ENCODE results near the gene LRRIQ4.

The LRRIQ4 gene

DNA sequence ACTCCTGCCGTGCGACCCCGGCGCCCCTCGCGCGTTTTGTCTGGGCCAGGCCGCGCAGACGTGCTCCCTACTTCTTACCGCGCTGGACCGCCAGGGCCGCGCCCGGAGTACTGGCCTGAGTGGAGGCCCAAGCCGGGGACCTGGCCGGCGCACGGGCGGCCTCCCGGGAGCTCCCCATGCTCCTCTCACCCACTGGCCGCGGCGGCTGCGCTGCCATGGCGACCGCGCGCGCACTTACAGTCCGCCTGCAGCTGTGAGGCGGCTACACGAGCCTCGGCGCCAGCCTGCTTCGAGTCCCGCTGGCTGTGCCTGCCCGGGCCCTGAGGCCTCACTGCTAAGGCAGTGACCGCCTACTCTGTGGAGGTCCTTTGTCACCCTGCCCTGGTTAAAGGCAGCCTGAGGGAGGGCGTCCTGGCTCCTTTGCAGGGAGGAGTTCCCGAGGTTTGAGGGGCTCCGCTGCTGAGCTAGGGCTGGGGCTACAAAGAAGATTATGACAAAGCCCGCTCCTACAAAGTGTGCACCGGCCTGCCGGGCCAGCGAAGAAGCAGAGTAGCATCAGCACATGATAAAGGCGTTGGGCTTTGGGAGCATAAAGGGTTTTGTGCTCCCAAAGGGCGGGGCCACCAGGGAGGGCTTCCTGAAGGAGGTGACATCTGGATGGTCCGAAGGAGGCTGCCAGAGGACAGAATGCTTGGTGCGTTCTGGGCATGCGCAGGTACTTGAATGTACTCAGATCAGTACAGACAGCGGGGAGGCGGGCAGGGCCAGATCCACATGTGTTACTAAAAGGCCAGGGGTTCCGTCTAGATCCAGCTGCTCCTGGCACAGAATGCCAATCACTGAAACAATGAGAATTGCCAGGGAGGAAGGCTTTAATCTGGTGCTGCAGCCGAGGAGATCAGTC is at the start of gene LRRIQ4, which contains the start of gene LRRC34:
TSS of gene LRRIQ4 (plus strand) at position 539 of the 904 bp plus-strand sequence. CDS start 9,052 bp downstream, outside the sequence.
TSS of gene LRRC34 (minus strand) at position 573 of the 904 bp plus-strand sequence. CDS start at position 217, 356 bp downstream.
- peak within 1 kb of the TSS; percentile 72 for H3K4me2 ChIP-seq (ENCODE audit: low read length)
- peak within 1 kb of the TSS; percentile 77 for H3K27ac ChIP-seq
- no peaks in the 10 kb centered on the region for H3K27me3 ChIP-seq (ENCODE audit: control insufficient read depth, insufficient read depth, low read length)
- H3K36me3 ChIP-seq (ENCODE audit: control insufficient read depth, insufficient read depth, low read length): no peaks in the 10 kb centered on the region
- TF ChIP-seq, protein P1, sequence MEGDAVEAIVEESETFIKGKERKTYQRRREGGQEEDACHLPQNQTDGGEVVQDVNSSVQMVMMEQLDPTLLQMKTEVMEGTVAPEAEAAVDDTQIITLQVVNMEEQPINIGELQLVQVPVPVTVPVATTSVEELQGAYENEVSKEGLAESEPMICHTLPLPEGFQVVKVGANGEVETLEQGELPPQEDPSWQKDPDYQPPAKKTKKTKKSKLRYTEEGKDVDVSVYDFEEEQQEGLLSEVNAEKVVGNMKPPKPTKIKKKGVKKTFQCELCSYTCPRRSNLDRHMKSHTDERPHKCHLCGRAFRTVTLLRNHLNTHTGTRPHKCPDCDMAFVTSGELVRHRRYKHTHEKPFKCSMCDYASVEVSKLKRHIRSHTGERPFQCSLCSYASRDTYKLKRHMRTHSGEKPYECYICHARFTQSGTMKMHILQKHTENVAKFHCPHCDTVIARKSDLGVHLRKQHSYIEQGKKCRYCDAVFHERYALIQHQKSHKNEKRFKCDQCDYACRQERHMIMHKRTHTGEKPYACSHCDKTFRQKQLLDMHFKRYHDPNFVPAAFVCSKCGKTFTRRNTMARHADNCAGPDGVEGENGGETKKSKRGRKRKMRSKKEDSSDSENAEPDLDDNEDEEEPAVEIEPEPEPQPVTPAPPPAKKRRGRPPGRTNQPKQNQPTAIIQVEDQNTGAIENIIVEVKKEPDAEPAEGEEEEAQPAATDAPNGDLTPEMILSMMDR (IDR thresholded peaks at IDR 0.05): no peak
- peak within 1 kb of the TSS; percentile 67 for H3K9ac ChIP-seq
- no peaks in the 10 kb centered on the region for H3K9me3 ChIP-seq (ENCODE audit: control insufficient read depth, low read length)
- peak within 1 kb of the TSS; percentile 41 for H3K4me3 ChIP-seq (ENCODE audit: low read depth, low read length)
- H3K79me2 ChIP-seq: no peaks in the 10 kb centered on the region
- no peaks in the 10 kb centered on the region for H3K4me1 ChIP-seq
- H2AFZ ChIP-seq: peak within 1 kb of the TSS; percentile 98

DNA sequence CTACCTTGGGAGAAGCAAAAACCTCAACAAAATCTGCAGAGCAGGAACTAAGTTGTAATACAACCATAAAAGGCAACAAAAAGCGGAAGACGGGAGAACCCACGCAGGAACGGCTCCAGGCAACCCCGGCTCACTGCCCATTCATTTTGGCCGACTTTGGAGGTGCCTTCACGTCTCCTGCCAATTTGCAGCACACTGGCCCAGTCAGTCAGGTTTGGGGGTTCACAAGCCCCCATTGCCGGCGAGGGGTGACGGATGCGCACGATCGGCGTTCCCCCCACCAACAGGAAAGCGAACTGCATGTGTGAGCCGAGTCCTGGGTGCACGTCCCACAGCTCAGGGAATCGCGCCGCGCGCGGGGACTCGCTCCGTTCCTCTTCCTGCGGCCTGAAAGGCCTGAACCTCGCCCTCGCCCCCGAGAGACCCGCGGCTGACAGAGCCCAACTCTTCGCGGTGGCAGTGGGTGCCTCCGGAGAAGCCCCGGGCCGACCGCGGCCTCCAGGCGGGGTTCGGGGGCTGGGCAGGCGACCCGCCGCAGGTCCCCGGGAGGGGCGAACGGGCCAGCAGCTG is 48.3 kb upstream of the LRRIQ4 start:
- Histone ChIP-seq H3K79me2 (no peaks in the 10 kb centered on the region), H3K4me2 (ENCODE audit: low read length) (peak overlapping the region; percentile 18), H3K4me3 (ENCODE audit: low read depth, low read length) (peak overlapping the region; percentile 55), H3K4me1 (no peaks in the 10 kb centered on the region), H3K27me3 (ENCODE audit: control insufficient read depth, insufficient read depth, low read length) (no peaks in the 10 kb centered on the region), H3K9ac (no peak overlapping the region), H3K36me3 (ENCODE audit: control insufficient read depth, insufficient read depth, low read length) (no peaks in the 10 kb centered on the region), H2AFZ (peak overlapping the region; percentile 71), H3K9me3 (ENCODE audit: control insufficient read depth, low read length) (no peaks in the 10 kb centered on the region), H3K27ac (peak overlapping the region; percentile 80)
- TF ChIP-seq, protein P1 (IDR thresholded peaks at IDR 0.05): no peak

DNA sequence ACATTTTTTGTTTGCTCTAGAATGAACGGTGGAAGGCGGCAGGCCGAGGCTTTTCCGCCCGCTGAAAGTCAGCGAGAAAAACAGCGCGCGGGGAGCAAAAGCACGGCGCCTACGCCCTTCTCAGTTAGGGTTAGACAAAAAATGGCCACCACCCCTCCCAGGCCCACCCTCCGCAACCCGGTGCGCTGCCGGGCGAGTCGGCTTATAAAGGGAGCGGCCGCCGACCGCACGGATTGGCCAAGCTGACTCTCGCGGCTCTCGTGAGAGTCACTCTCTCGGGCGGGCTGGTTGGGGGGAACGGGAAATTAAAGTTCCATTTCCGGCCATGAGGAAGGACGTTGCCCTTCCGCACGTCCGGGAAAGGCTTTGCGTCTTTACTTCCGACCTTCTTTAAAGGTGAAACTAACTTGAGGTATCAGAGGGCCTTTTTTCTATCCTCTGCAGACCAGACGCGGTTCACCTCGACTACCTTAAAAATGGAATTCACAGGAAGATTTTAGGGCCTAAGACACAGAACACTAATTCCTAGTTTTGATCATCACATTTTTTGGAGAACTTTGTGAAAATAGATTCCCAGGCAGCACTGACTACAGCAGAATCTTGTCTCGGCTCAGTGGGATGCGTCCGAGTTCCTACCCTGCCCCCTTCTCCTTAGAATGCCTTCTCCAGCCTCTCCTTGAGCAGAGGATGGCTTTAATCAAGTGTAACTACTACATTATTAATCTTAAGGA is 47.6 kb upstream of the LRRIQ4 start, which contains the start of gene TERC:
TSS of gene TERC (minus strand) at position 179 of the 731 bp plus-strand sequence.
- peak within 1 kb of the TSS; percentile 55 for H3K4me3 ChIP-seq (ENCODE audit: low read depth, low read length)
- no peaks in the 10 kb centered on the region for H3K79me2 ChIP-seq
- peak within 1 kb of the TSS; percentile 18 for H3K4me2 ChIP-seq (ENCODE audit: low read length)
- H3K9me3 ChIP-seq (ENCODE audit: control insufficient read depth, low read length): no peaks in the 10 kb centered on the region
- TF ChIP-seq, protein P1 (IDR thresholded peaks at IDR 0.05): no peak
- no peaks in the 10 kb centered on the region for H3K36me3 ChIP-seq (ENCODE audit: control insufficient read depth, insufficient read depth, low read length)
- peak within 1 kb of the TSS; percentile 71 for H2AFZ ChIP-seq
- no peaks in the 10 kb centered on the region for H3K4me1 ChIP-seq
- no peak within 1 kb of the TSS for H3K9ac ChIP-seq
- no peaks in the 10 kb centered on the region for H3K27me3 ChIP-seq (ENCODE audit: control insufficient read depth, insufficient read depth, low read length)
- H3K27ac ChIP-seq: peak within 1 kb of the TSS; percentile 80

DNA sequence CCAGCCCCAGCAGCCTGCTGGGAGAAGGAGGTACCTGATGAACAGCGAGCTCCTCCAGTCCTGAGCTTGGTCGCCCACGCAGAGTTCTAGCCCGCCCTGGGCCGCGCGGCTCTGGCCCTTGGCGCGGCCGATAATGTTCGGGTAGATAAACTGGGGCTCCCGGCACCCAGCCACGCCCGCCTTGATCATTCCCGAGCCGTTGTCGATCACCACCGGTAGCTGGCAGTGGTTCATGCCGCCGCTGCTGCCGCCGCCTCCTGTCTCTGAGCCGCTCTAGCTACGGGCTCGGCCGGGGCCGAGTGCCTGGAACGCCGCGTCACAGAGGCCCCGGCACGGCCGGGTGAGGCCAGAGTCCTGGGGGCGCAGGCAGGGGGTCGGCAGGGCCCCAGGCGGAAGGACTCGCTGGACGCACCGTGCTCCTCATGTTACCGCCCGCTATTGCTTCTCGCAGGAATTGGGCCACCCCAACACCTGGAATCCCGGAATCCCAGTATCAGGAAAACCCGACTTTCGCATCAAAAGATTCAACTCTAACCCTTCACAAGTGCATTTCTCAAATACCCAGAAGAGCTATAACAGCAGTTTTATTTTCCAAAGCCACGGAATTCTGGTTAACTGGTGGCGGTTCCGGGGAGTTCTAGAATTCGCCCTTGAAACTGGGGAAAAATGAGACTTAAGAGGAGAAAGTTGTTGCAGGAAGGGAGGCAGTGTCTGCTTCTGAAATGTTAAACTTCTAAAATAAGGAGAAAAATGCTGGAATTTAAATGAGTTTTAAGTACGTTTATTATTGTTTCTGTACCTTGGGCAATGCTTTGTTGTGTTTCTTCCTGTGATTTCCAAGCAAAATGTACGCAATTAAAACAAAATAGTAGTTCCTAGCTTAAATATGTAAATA is 43.1 kb upstream of the LRRIQ4 start, which contains the start of gene ACTRT3:
TSS of gene ACTRT3 (minus strand) at position 275 of the 895 bp plus-strand sequence. CDS start at position 234, 41 bp downstream.
- H3K9ac ChIP-seq: no peak within 1 kb of the TSS
- no peaks in the 10 kb centered on the region for H3K36me3 ChIP-seq (ENCODE audit: control insufficient read depth, insufficient read depth, low read length)
- H3K27ac ChIP-seq: peak within 1 kb of the TSS; percentile 60
- no peaks in the 10 kb centered on the region for H3K79me2 ChIP-seq
- TF ChIP-seq, protein P1 (IDR thresholded peaks at IDR 0.05): no peak
- H3K27me3 ChIP-seq (ENCODE audit: control insufficient read depth, insufficient read depth, low read length): no peaks in the 10 kb centered on the region
- H3K9me3 ChIP-seq (ENCODE audit: control insufficient read depth, low read length): no peaks in the 10 kb centered on the region
- peak within 1 kb of the TSS; percentile 65 for H3K4me3 ChIP-seq (ENCODE audit: low read depth, low read length)
- H3K4me2 ChIP-seq (ENCODE audit: low read length): peak within 1 kb of the TSS; percentile 89
- H2AFZ ChIP-seq: peak within 1 kb of the TSS; percentile 89
- peaks cover 6% of the 10 kb centered on the region for H3K4me1 ChIP-seq
